NCI-H1092 (cell line): Measurements from ENCODE around the gene PRMT2.

Experiments
- DNase-seq: peaks from one replicate; lab custom pipeline; 2025; lab: John Stamatoyannopoulos, UW

The PRMT2 gene

GRCh38 chr21:46635324-46636180 is at the start of gene PRMT2:
Gene PRMT2 (plus strand): TSS chr21:46635674. CDS start chr21:46636952, 1,278 bp downstream.
- peak; percentile 98 for DNase-seq

GRCh38 chr21:46594276-46594675 is 41.2 kb upstream of the PRMT2 start:
- DNase-seq, result no peak

DNA sequence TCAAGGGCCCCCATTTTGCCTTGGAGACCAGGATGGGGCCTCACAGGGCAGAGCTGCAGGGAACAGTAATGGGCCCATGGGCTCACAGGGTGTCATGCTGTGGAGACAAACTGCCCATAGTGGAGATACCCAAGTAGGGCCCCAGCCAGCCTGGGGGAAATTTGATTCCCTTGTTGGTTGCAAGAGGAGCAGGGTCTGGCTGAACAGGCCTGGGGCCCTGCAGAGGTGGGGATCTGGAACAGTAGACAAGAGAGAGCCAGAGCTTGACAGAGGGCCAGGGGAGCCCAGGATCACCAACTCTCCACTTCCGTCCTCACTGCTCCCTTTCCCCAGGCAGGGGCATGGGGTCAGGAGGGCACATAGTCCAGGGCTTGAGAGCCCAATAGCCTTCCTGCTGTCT is 39.3 kb upstream of the PRMT2 start:
- DNase-seq, result no peak

DNA sequence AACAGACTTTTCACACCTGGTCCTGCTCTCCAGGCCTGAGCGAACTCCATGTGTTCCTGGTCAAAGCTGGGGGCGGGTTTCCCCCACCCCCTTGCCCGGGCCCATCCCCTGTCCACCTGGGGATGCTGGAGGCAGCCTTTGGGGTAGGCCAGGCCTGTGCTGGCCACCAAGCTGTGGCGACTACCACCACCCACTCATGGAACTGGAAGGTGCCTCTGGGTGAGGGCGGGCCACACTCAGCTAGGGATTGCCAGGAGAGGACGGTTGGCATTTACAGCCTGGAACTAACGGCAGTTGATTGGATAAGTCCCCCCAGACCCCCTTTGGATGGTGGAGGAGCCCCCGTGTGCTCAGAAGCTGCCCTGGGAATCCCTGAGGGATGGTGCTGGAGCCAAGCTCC is 38.4 kb upstream of the PRMT2 start:
- DNase-seq, result no peak

DNA sequence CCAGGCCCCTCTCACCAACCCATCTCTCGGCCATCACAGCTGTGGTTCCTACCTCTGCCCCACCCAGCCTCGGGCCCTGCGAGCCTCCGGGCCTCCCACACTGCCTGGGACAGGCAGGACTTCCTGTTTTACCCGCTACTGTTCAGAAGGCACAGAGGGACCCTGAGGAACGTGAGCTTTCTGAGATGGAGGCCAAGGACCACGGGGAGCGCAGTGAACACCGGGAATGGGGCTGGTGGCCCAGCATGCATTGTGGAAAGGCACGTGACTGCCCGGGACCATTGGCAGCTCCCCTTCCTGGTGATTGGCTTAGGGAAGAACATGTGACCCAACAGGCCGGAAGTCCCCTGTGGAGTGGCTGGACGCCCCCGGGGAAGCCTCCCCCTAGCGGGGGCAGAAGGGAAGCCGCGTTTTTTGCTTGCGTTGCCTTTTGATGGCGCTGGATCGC is 37.6 kb upstream of the PRMT2 start:
- no peak for DNase-seq

GRCh38 chr21:46598581-46599572 is 36.6 kb upstream of the PRMT2 start:
- DNase-seq, result no peak

DNA sequence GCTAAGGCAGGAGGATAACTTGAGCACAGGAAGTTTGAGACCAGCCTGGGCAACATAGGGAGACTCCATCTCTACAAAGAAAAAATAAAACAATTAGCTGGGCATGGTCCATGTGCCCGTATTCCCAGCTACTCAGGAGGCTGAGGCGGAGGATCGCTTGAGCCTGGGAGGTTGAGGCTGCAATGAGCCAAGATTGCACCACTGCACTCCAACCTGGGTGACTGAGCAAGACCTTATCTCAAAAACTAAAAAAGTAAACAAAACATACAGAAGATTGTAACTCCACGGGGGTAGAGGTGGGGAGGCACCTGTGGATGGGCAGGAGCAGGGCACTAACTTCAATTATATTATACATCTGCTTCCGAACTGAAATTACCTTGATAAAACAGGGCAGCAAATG is 35.2 kb upstream of the PRMT2 start:
- no peak for DNase-seq

DNA sequence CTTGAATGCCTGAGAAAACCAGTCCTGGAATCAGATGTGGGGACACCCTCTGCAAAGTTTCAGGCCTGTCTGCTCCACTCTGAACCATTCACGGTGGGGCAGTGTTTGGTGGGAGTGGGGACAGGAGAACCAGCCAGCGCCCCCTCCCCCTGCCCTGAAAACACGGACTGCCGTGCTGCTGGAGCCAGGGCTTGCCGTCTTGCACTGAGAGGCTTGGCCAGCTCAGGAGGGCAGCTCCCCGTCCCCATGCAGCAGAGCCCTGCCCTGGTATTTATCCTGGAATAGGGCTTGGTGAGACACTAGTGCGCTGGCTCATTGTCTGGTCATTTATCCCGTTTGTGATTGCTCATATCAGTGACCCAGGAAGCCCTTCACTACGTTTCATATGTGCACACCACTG is 34.5 kb upstream of the PRMT2 start:
- no peak for DNase-seq

DNA sequence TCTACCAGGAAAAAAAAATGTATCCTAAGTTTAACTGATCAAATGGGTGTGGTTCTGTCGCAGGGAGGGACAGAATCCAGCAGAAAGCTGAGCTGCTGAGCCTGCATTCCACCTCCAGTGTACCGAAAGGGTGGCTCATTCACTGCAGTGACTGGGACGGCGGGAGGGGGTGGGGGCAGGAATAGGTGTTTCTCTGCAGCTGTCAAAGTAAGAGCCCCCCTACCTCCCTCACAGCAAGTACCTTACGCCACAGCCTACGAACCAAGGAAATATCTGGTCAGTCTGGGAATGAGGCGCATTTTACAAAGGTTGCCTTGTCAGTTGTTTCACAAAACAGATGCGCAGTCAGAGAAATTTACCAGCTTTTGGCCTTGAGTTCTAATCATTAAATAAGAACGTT is 32.2 kb upstream of the PRMT2 start:
- DNase-seq, result no peak

GRCh38 chr21:46604329-46604974 is 31.0 kb upstream of the PRMT2 start:
- DNase-seq, result no peak

DNA sequence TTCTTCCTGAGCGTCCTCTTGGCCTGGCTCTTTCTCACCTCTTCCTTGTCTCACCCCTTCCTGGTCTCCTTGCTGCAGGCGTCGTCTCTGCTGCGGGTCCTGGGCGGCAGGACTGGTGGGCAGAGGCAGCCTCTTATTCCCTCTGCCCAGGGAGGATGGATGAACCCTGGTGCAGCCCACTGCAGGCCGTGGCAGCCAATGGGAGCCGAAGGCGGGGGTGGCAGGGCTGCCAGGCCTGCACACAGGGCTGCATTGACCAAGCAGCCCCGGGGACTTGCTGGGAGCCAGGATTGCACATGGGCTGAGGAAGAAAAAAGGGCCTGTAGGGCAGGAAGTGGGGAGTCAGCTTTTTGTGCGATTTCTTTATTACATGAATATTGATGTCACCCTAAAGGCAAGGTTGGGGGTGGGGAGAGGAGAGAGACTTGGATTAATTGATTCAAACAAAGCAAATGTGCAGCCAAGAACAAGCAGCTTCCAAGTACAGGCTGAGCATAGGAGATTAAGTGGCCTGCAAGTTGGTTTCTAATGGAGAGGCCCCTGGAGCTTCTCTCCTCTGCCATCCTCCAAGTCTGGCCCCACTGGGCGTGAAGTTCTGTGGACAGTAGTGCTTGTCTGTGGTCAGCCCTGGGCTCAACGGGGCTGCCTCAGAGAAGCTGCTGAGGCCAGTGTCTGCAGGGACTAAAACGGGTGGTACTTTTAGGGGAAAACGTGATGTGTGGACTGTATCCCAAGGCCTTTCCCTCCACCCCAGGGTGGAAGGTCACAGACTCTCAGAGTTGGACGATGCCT is 30.3 kb upstream of the PRMT2 start, which contains the start of gene S100B:
S100B (minus strand) TSS at position 108 of the 792 bp plus-strand sequence. CDS start 2,667 bp downstream, outside the sequence.
- DNase-seq, result no peak

GRCh38 chr21:46605767-46606426 is 29.6 kb upstream of the PRMT2 start:
- DNase-seq, result no peak

DNA sequence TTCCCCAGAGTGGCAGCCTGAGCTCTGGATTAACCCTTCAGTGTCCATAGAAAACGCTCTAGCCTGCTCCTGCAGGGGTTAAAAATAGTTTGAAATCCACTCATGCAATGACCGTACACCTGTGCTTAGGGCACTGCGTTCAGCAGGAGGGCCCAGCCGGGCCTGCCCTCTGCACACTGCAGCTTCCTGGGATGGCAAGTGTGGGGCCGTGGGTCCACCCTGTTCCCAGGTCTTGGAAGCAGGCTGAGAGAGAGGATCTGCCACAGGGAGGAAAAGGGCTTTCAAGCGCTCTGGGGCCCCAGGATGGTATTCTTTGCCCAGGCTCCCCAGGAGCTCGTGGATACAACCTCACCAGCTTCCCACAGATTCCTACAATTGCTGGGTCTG is 29.1 kb upstream of the PRMT2 start:
- no peak for DNase-seq

- DNase-seq, result no peak
Measured at GRCh38 chr21:46607636-46608035, 27.8 kb upstream of the PRMT2 start.

GRCh38 chr21:46608672-46609111 is 26.8 kb upstream of the PRMT2 start:
- no peak for DNase-seq

DNA sequence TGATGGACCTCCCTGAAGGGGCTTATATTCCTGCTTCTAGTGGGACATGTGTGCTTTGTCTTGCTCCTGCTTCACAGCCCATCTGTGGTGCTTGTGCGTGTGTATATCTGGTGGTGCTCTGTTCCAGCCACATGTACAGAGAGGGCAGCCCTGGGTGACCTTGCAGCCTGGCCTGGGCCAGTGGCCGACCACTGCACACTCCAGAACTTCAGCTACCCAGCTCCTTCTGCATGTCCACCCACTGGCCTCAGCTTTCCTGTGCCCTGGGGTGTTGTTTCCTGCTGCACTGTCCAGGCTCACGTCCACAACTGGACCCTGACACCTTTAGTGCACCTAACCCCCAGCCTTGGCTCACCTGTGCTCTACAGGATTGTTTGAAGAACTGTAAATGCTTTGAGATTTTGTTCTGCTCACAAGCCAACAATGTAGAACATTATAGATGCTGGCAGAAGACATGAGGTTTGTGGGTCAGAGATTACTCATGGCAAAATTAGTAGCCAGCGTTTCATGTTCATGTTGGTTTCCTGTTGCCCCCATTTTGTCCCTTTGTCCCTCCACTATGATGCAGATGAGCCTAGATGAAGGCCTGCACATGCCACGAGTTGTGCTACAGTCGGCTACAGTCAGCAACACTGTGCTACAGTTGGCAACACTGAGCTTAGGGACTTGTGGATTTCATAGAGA is 25.3 kb upstream of the PRMT2 start:
- no peak for DNase-seq

DNA sequence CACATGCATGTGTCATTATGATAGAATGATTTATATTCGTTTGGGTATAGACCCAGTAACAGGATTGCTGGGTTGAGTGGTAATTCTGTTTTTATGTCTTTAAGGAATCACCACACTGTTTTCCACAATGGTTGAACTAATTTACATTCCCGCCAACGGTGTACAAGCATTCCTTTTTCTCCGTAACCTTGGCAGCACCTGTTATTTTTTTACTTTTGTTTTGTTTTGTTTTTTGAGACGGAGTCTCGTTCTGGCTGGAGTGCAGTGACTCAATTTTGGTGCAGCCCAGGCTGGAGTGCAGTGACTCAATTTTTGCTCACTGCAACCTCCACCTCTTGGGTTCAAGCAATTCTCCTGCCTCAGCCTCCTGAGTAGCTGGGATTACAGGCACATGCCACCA is 22.1 kb upstream of the PRMT2 start:
- DNase-seq, result no peak

- no peak for DNase-seq
Measured at GRCh38 chr21:46616050-46616449, 19.4 kb upstream of the PRMT2 start.

- DNase-seq, result no peak
Measured at GRCh38 chr21:46616656-46617055, 18.8 kb upstream of the PRMT2 start.
